NCI-H446 treated with DMSO at 0.1 percent for 48 hours (cell line): ENCODE measurements around the gene TMED10.
A peak's percentile ranks its signal among the peaks of the same experiment; 100 is the strongest.
"Not testable (repeated sequence)": the region's sequence is repeated elsewhere in the genome, so short reads cannot be mapped to it uniquely, and the experiment has no call there.

Experiments used
- DNase-seq: peaks from one replicate; lab custom pipeline; 2025; lab: John Stamatoyannopoulos, UW

The TMED10 gene

GRCh38 chr14:75127474-75127820 is 49.0 kb downstream of the TMED10 start:
- DNase-seq, result not testable (repeated sequence)

DNA sequence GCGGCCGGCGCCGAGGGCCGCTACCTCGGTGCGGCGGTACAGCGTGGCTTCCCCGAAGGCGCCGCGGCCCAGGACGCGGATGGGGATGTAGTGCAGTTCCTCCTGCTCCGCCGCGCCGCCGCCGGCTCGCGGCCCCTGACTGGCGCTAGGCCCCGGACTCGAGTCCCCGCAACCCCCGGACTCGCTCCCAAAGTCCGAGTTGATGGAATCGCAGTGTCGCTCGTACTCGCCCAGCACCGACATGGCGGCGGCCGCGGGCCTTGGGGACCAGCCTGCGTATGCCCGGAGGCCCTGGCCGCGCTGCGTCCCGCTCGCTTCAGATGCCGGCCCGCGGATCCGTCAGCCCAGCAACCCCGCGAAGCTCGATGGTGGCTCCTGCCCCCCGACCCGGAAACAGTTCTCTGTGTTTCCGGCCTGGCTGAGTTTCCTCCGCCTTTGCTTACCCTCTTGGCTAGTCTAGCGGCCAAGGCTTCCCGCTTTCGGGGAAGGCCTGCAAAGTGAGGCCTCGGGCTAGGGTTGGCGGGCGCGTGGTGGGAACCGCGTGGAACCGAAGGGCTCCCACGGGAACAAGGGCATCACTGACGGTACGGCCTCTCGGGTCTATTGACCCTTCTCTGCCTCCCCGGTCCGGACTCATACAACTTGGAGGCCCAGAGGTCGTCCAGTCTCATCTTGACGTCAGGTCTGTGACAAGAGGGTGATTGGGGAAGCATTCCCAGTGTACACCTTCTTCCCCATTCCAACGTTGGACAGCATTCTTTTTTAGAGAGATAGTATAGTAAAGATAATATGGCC is 49.5 kb downstream of the TMED10 start, which contains the start of gene NEK9:
NEK9 (minus strand) TSS at position 370 of the 795 bp plus-strand sequence; CDS start at position 243, 127 bp downstream.
- peak; percentile 69 for DNase-seq

GRCh38 chr14:75126121-75126544 is 50.3 kb downstream of the TMED10 start:
- no peak for DNase-seq

- DNase-seq, result no peak
Observed at GRCh38 chr14:75125617-75126016, 50.8 kb downstream of the TMED10 start.

DNA sequence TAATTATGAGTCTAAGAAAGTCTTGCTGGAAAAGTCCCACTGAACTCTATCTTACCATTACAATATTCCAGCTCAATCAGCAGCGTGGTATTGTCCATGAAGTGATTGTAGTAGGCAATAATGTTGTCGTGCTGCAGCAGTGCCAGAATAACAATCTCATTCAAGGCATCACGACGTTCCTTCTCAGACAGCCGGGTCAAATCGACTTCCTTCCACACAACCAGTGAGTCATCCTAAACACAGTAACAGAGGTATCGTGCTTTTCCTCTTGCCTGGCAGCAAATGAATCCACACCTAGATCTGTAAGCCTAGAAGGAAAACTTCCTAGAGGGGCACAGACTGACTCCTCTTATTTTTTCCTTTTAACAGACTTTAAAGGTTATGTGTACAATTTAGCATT is 52.4 kb downstream of the TMED10 start:
- no peak for DNase-seq

GRCh38 chr14:75121552-75121951 is 54.9 kb downstream of the TMED10 start:
- DNase-seq, result no peak

DNA sequence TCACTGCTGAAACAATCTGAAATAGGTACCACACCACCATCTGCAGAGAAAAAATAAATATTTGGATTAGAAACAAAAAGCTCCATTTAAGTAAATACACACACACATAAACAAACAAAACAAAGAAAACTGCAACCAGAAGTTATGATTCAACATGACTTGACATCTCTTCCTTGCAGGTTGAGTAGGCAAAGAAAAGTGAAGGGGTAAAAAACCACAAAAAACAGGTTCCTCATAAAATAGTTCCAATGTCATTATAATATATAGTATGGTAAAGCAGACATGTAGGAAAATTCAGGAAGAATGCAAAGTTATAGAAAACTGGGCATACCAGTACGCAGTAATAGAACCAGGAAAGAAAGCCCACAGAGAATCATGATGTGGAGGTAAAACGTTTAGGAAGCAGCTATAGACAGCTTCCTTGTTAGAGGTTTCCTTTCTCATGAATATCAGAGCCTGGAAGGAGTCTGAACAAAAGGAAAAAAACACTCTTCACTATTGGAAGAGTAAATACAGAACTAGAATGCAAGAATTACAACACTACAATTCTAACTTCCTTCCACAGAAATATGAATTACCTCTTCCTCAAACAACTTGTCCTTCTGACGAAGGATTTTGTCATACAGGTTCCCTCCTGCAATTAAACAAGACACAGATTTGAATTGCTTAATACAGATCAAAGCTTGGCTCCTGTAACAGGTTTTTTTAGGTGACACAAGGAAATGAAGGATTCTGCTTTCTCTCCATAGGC is 55.7 kb downstream of the TMED10 start:
- DNase-seq, result no peak

DNA sequence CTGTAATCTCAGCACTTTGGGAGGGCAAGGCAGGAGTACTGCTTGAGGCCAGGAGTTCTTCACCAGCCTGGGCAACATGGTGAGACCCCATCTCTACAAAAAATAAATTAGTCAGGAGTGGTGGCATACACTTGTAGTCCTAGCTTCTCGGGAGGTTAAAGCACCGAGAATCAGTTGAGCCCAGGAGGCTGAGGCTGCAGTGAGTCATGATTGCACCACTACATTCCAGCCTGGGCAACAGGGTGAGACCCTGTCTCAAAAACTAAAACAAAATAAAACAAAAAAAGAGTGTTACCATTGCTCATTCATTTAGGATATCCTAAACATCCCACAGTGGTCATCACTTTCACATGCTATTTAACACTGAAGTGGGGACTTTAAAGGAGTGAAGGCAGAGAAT is 57.4 kb downstream of the TMED10 start:
- DNase-seq, result no peak

DNA sequence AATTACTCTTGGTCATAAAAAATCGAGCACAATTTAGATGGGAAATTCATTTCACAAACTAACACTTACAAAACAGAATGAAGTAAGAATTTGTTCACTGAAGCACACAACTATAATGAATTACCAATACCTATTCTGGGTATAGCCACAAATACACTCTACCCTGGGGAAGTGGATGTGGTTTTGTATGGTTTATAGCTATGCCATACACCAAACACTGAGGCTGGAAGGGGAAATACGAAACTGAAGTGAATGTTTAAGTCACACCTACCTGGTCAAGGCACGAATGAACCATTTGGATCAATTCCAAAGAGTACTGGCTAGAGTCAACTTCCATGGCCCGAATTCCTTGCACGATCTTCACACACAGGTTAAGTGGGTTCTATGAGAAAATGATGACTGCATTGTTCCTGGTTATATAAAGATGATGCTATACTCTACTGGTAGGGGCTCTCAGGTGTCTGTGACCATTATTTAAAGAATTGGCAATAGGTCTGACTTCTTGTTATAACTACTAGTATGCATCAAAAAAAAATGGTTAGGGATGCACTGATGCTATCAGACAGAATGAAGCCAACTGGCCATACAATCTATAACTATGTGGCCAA is 62.4 kb downstream of the TMED10 start:
- DNase-seq, result no peak

DNA sequence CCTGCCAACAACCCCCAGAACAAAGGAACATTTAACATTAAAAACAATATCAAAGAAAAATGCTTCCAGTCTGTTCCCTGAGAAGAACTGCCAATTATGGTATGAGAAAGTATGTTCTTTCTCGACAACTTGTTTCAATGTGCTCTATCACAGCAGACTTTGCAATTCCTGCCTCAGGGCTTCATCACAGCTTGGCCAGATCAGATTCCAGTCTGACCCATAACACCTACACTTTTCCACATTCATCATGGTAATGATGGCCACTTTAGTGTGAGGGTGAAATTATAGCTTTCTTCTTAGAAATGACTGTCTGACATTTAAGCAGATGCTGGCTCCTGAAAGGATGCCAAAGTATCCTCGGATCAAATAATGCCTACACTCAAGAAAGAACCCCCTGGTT is 66.5 kb downstream of the TMED10 start:
- no peak for DNase-seq

GRCh38 chr14:75107186-75107585 is 69.2 kb downstream of the TMED10 start:
- no peak for DNase-seq

- DNase-seq, result no peak
Observed at GRCh38 chr14:75101491-75101890, 74.9 kb downstream of the TMED10 start.

DNA sequence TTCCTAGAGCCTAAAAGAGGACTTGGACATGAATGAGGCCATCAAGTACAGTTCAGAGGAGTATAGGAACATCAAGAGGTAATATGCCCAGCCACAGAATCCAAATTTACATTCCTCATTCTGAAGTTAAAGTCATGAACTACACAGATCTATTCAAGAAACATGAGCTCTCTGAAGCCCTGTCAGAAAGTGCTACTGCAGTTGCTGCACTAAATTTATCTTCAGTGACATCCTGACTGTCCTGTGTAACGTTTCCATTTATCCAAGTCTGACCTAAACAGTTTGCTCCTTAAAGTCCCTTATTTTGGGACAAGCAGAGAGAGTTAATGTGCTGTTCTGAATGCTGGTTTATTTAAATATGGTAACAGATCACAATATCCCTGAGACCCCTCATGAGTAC is 77.7 kb downstream of the TMED10 start:
- DNase-seq, result no peak

GRCh38 chr14:75098212-75098611 is 78.2 kb downstream of the TMED10 start:
- DNase-seq, result no peak

- DNase-seq, result no peak
Observed at GRCh38 chr14:75096959-75097358, 79.5 kb downstream of the TMED10 start.

GRCh38 chr14:75095690-75096089 is 80.7 kb downstream of the TMED10 start:
- DNase-seq, result no peak

GRCh38 chr14:75094896-75095295 is 81.5 kb downstream of the TMED10 start:
- DNase-seq, result no peak

GRCh38 chr14:75092698-75093097 is 83.7 kb downstream of the TMED10 start:
- no peak for DNase-seq

DNA sequence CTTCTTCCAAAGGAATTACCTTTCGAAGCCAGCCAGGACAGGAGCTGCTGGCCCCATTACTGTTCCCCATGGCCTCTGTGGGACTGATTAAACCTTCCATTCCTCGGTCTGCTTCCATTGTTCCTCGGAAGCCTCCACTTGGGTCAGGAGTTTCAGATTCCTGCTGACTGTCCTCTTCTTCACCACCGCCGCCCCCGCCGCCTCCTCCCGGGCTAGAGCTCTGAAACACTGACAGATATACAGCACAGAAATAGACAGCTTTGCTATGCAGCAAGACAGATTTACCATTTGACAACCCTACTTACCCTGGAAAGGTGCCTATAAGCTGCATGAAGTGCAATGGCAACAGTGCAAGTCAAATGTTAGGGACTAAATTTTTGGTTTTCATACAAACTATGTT is 85.2 kb downstream of the TMED10 start:
- no peak for DNase-seq

DNA sequence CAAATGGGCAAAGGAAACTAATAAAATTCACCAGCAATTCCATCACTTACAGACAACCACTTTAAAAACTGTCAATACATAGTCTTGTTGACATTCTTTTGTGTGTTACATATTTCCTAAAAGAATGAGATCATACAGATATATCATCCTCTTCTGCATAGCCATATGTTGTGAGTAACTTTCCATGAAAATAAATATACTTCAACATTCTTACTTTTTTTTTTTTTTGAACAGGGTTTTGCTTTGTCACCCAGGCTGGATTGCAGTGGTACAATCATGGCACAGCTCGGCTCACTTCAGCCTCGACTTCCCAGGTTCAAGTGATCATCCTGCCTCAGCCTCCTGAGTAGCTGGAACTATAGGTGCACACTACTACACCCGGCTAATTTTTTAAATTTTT is 86.1 kb downstream of the TMED10 start:
- no peak for DNase-seq

GRCh38 chr14:75088566-75089373 is 87.6 kb downstream of the TMED10 start:
- DNase-seq, result peak; percentile 12

- no peak for DNase-seq
Observed at GRCh38 chr14:75088153-75088552, 88.3 kb downstream of the TMED10 start.
